Breast epithelium (tissue), 3 donors: ENCODE results near the gene PROM2.

Source experiments
- POLR2A ChIP-seq: fragments of 450-650 bp; IDR thresholded peaks from one replicate; pipeline ENCODE4 v1.6.1; 2016; ENCODE audit warnings: antibody characterized with exemption, mild to moderate bottlenecking, moderate library complexity
- TF ChIP-seq, protein P1 (sequence below), 3 donors: fragments of 450-650 bp; IDR thresholded peaks; one replicate each; pipeline ENCODE4 v1.5.1; 2016 to 2017; ENCODE audit warnings: antibody characterized with exemption in 3 of 3, mild to moderate bottlenecking in 3 of 3, moderate library complexity in 3 of 3

- TF ChIP-seq, protein P1, sequence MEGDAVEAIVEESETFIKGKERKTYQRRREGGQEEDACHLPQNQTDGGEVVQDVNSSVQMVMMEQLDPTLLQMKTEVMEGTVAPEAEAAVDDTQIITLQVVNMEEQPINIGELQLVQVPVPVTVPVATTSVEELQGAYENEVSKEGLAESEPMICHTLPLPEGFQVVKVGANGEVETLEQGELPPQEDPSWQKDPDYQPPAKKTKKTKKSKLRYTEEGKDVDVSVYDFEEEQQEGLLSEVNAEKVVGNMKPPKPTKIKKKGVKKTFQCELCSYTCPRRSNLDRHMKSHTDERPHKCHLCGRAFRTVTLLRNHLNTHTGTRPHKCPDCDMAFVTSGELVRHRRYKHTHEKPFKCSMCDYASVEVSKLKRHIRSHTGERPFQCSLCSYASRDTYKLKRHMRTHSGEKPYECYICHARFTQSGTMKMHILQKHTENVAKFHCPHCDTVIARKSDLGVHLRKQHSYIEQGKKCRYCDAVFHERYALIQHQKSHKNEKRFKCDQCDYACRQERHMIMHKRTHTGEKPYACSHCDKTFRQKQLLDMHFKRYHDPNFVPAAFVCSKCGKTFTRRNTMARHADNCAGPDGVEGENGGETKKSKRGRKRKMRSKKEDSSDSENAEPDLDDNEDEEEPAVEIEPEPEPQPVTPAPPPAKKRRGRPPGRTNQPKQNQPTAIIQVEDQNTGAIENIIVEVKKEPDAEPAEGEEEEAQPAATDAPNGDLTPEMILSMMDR (IDR thresholded peaks at IDR 0.05): no peak
- no peak for TF ChIP-seq POLR2A
These were observed at the start of gene PROM2 for GRCh38 chr2:95274291-95275150.
